ENCODE data around the gene CFAP65. TPM values are rescaled to one million over a fixed set of nuclear protein-coding genes. Genes with fewer than 3 reads are reported as not detected.

The CFAP65 gene
- total and polyA plus RNA-seq, 12 donors: not detected

GRCh38 chr2:219042750-219043149 lies 1.4 kb upstream of the CFAP65 start:
- intact Hi-C loops (cut with DNase I): no loop called here
- Histone ChIP-seq H3K27me3 (peaks cover 0 to 98% (median 88%) of the 10 kb centered on the region in 7 donors), H3K4me3 (no peak overlapping the region), H3K36me3 (no peaks in the 10 kb centered on the region), H3K4me1 (peaks cover 0 to 8% (median 0%) of the 10 kb centered on the region in 9 donors), H3K27ac (no peak overlapping the region), H3K9me3 (no peaks in the 10 kb centered on the region)
- 75 to 81% methylated on average over 2 of the region's 2 CpGs for WGBS, 2 donors
- DNase-seq (no peak), ATAC-seq (no peak)
- no peak for TF ChIP-seq CTCF (IDR thresholded peaks at IDR 0.05)

GRCh38 chr2:219042157-219042556 lies 841 bp upstream of the CFAP65 start:
- intact Hi-C loops (cut with DNase I): no loop called here
- ATAC-seq: no peak
- WGBS, 2 donors: 75 to 82% methylated on average over 4 of the region's 4 CpGs

GRCh38 chr2:219038600-219038999 lies 2.7 kb downstream of the CFAP65 start:
- WGBS, 2 donors: 5 to 14% methylated on average over 1 of the region's 1 CpG
- no peak for TF ChIP-seq CTCF (IDR thresholded peaks at IDR 0.05)
- H3K9me3 ChIP-seq: no peaks in the 10 kb centered on the region
- H3K4me1 ChIP-seq: peaks cover 0 to 8% (median 0%) of the 10 kb centered on the region in 9 donors
- no peak for ATAC-seq
- no peak for DNase-seq
- intact Hi-C loops (cut with DNase I): no loop called here
- H3K27me3 ChIP-seq: peaks cover 0 to 98% (median 77%) of the 10 kb centered on the region in 7 donors
- H3K27ac ChIP-seq: no peak overlapping the region
- H3K36me3 ChIP-seq: no peaks in the 10 kb centered on the region
- H3K4me3 ChIP-seq: no peak overlapping the region

More at GRCh38 chr2:219042157-219042556, 841 bp upstream of the CFAP65 start:
- peaks cover 0 to 8% (median 0%) of the 10 kb centered on the region in 9 donors for H3K4me1 ChIP-seq
- TF ChIP-seq CTCF (IDR thresholded peaks at IDR 0.05): no peak
- H3K9me3 ChIP-seq: no peaks in the 10 kb centered on the region
- H3K27ac ChIP-seq: no peak overlapping the region
- H3K36me3 ChIP-seq: no peaks in the 10 kb centered on the region
- H3K4me3 ChIP-seq: no peak overlapping the region
- peaks cover 0 to 98% (median 90%) of the 10 kb centered on the region in 7 donors for H3K27me3 ChIP-seq
- DNase-seq: no peak

- H3K4me3 ChIP-seq: no peak overlapping the region
- TF ChIP-seq CTCF (IDR thresholded peaks at IDR 0.05): no peak
- no peak for ATAC-seq
- 49 to 59% methylated on average over 8 of the region's 8 CpGs for WGBS, 2 donors
- intact Hi-C loops (cut with DNase I): no loop called here
- H3K36me3 ChIP-seq: no peaks in the 10 kb centered on the region
- no peak for DNase-seq
- peaks cover 0 to 8% (median 0%) of the 10 kb centered on the region in 9 donors for H3K4me1 ChIP-seq
- H3K27ac ChIP-seq: no peak overlapping the region
- H3K27me3 ChIP-seq: peaks cover 0 to 98% (median 76%) of the 10 kb centered on the region in 7 donors
- no peaks in the 10 kb centered on the region for H3K9me3 ChIP-seq
Observed at GRCh38 chr2:219037783-219038499, 3.4 kb downstream of the CFAP65 start.
